GM21447 (cell line): ENCODE measurements around the gene NHLH2.

Experiments
- ATAC-seq: cut with Tn5 transposase; IDR thresholded peaks from one replicate; pipeline ENCODE4 v1.9.1; 2021; ENCODE audit not compliant: unreplicated experiment

NHLH2 gene

GRCh38 chr1:115805597-115805996, 35.3 kb downstream of the NHLH2 start:
- ATAC-seq, result no peak

GRCh38 chr1:115802416-115802815, 38.5 kb downstream of the NHLH2 start:
- no peak for ATAC-seq

DNA sequence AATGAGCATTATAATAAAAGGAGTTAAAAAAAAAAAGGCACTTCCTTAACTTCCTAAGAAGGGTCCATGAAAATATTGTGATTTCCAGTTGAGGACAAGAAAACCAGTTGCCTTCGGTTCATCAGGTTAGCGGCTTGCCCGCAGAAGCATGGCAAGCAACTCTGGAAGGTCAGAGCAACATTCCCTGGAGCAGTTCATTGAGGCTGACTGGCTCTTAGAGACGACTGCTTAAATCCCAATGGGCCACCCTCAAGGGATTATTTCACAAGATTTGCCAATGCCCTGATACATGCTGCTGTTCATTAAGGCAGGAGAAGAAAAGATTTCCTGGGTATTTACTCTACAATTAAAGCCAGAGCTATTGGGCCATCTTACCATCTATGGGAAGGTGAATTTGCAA, 43.4 kb downstream of the NHLH2 start:
- ATAC-seq, result no peak

- ATAC-seq, result no peak
These were observed 44.0 kb downstream of the NHLH2 start for GRCh38 chr1:115796897-115797296.

DNA sequence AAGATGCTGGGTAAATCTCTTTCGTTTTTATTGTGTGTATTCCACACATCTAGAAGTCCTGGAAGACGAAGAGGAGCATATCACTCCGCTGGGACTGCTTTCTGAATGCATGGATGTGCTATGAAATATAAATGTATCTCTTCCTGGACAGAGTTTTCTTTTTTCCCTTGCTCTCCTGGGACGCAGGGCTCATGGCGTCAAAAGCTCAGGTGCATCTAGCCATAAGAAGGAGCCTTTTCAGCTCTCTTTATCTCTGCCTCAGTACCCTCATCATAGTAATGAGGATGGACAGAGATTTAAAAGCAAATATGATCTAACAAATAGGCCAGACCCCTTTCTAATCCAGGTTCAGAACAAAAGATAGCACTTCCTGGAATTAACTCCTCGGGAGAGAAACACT, 44.9 kb downstream of the NHLH2 start:
- ATAC-seq, result no peak

DNA sequence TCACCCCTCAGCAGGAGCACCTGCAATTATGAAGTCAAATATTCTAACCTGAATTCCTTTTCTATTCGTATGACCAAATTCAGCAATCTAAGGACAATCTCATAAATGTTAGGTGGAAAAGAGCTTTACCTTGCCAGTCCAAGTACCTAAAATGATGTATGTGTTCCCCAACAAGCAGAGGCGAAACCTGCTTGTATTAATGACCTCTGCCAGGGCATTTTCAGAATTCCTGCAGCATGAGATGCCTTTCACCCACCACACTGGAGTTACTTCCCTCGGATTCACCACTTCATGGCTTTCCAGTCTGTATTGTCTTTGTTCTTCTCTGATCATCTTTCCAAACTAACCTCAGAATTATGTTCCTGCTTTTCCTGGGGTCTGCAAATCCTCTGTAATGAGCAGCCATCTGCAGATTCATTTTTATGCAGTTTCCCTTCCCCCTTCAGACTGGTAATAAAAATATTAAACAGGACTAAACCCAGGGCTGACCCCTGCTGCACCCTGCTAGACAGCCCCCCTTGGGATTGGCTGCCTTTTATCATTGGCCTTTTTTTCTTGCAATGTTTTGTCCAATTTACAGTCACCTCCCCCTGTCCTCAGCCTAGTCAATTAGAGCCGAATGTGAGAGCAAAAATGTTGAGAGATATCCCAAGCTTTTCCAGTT, 45.8 kb downstream of the NHLH2 start:
- ATAC-seq, result no peak

DNA sequence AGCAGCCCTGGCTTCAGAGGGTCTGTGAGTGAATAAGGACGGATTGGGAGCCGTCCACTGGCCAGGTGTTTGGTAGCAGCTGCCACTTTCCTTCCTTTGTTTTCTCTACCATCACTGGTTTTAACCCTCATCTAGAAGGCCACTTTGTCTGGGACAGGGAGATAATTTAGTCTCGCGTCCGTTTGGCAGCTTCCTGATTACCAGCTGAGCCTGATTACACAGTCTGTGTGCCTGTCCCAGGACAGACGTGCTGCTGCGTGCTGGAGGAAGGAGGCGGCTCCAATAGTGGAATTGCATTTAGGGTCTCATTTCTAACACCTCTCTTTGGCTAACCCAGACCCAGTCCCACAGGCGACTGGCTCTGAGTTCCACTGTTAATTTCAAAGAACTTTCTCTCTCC, 47.8 kb downstream of the NHLH2 start:
- no peak for ATAC-seq

- ATAC-seq, result no peak
These were observed 49.1 kb downstream of the NHLH2 start for GRCh38 chr1:115791816-115792215.

DNA sequence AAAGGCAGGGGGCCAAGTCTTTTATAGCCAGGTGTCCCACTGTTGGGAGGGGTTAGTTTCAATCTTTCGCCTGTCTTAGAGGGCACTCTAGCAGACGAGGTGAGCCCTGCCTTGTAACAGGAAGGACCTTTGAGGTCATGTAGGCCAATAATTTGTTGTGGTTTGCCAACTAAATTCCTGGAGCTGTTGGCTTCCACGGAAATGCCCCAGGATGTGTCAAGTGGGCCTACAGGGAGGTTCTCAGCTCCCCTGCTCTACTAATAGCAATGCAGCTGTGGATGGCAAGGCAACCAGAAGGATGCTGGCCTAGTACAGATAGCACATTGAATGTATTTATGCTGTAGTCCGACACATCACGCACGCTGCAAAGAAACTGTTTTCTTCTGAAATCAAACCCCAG, 50.1 kb downstream of the NHLH2 start:
- no peak for ATAC-seq

DNA sequence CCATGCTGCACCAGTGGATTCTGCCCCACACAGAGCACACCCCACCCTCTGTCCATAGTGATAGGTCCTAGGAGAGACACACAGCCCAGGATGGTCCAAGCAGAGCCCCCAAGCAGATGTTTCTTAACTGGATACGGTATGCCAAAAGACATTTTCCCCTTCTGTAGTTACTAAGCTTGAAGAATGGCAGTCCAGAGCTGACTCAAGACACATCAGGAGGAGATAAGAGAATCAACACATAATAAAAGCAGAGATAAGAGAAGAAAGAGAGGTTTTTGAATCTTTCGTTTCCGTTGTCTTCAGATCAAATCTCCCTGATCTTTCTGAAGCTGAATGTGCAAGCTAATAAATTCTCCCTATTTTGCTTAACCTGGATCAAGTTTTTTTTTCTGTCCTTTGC, 50.6 kb downstream of the NHLH2 start:
- no peak for ATAC-seq
